DND-41 (cell line): ENCODE measurements around the gene NKRF.

Source experiments
- EZH2 ChIP-seq: IDR thresholded peaks from 3 replicates; pipeline ENCODE4 v1.6.1; 2012; ENCODE audit warnings: borderline replicate concordance, low read depth, mild to moderate bottlenecking, moderate library complexity, low read length, inconsistent platforms; ENCODE audit not compliant: severe bottlenecking
- TF ChIP-seq, protein P1 (sequence below): IDR thresholded peaks from 2 replicates; pipeline ENCODE4 v1.5.1; 2012; ENCODE audit warnings: borderline replicate concordance, low read length, moderate library complexity, mild to moderate bottlenecking; ENCODE audit not compliant: poor library complexity, severe bottlenecking; ENCODE audit errors: extremely low read depth

DNA sequence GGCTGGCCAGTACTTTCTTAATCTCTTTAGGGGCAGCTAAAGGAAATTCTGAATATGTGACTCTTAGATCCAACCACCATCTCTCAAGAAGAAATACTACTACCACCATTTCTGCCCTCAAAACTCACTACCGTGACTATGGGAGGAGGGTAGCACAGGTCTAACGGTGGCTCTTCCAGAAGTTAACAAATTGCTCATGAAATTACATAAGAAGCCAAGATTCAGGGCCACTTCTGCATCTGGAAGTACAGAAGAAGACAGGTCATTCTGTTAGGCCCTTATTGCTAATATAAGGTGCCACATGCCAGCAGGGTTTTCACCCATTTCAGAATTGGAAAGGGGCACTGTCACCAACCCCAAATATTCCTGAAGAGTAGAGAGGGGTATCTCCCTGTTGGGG lies 19.6 kb upstream of the NKRF start:
- TF ChIP-seq, protein P1, sequence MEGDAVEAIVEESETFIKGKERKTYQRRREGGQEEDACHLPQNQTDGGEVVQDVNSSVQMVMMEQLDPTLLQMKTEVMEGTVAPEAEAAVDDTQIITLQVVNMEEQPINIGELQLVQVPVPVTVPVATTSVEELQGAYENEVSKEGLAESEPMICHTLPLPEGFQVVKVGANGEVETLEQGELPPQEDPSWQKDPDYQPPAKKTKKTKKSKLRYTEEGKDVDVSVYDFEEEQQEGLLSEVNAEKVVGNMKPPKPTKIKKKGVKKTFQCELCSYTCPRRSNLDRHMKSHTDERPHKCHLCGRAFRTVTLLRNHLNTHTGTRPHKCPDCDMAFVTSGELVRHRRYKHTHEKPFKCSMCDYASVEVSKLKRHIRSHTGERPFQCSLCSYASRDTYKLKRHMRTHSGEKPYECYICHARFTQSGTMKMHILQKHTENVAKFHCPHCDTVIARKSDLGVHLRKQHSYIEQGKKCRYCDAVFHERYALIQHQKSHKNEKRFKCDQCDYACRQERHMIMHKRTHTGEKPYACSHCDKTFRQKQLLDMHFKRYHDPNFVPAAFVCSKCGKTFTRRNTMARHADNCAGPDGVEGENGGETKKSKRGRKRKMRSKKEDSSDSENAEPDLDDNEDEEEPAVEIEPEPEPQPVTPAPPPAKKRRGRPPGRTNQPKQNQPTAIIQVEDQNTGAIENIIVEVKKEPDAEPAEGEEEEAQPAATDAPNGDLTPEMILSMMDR = no peak
- TF ChIP-seq EZH2 = no peak
